Muscle layer of colon (tissue), 2 donors: Measurements from ENCODE around the gene ACSS3.

Experiments
- H3K27ac ChIP-seq: one replicate; pipeline ENCODE4 v1.7.0; 2013; ENCODE audit warnings: low read depth, mild to moderate bottlenecking, low read length, moderate library complexity
- H3K27me3 ChIP-seq, 2 donors: one replicate each; pipeline ENCODE4 v1.7.0; 2013; ENCODE audit warnings: low read length in 2 of 2, mild to moderate bottlenecking in 2 of 2; ENCODE audit not compliant: insufficient read depth in 2 of 2, control insufficient read depth in 1 of 2
- H3K36me3 ChIP-seq: one replicate; pipeline ENCODE4 v1.7.0; 2013; ENCODE audit warnings: mild to moderate bottlenecking, low read length; ENCODE audit not compliant: insufficient read depth
- H3K4me1 ChIP-seq: one replicate; pipeline ENCODE4 v1.7.0; 2013; ENCODE audit warnings: mild to moderate bottlenecking, low read length; ENCODE audit not compliant: insufficient read depth
- H3K4me3 ChIP-seq, 2 donors: one replicate each; pipeline ENCODE4 v1.7.0; 2013; ENCODE audit warnings: low read length in 2 of 2, low read depth in 1 of 2, mild to moderate bottlenecking in 1 of 2, moderate library complexity in 1 of 2
- H3K9ac ChIP-seq: one replicate; pipeline ENCODE4 v1.7.0; 2013; ENCODE audit warnings: low read length
- H3K9me3 ChIP-seq: one replicate; pipeline ENCODE4 v1.7.0; 2013; ENCODE audit warnings: mild to moderate bottlenecking, low read length
- donor health status: abdominal sarcoma.
- donor health status: Adenocarcinoma of cecum.

The ACSS3 gene

GRCh38 chr12:81080431-81080983 is 2.6 kb downstream of the ACSS3 start:
- H3K36me3 ChIP-seq: no peaks in the 10 kb centered on the region
- no peak overlapping the region for H3K27ac ChIP-seq
- no peak overlapping the region for H3K9ac ChIP-seq

GRCh38 chr12:81081726-81082125 is 3.8 kb downstream of the ACSS3 start:
- H3K4me1 ChIP-seq: no peaks in the 10 kb centered on the region
- no peak overlapping the region for H3K4me3 ChIP-seq
- peaks cover 0 to 10% of the 10 kb centered on the region in 2 donors for H3K27me3 ChIP-seq
- H3K9ac ChIP-seq: no peak overlapping the region
- H3K36me3 ChIP-seq: no peaks in the 10 kb centered on the region
- H3K9me3 ChIP-seq: no peaks in the 10 kb centered on the region
- no peak overlapping the region for H3K27ac ChIP-seq

More at GRCh38 chr12:81080431-81080983, 2.6 kb downstream of the ACSS3 start:
- no peak overlapping the region for H3K4me3 ChIP-seq
- H3K9me3 ChIP-seq: no peaks in the 10 kb centered on the region
- peaks cover 0 to 10% of the 10 kb centered on the region in 2 donors for H3K27me3 ChIP-seq
- H3K4me1 ChIP-seq: no peaks in the 10 kb centered on the region

DNA sequence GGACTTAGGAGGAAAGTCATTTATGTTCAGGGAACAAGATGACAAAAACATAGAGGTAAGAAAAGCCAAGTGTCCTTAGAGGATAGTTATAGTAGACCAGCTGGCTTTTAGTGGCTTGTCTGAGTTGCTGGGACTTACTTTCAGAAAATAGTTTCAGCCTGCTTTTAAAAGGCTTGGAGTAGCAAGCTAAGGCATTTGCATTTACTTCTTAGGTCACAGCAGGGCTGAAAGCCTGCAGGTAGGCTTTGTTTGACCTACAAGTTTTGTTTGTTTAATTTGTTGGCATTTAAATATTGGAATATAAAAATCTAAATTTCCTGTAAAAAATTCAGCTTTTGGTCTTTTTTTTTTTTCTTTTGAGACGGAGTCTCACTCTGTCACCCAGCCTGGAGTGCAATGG is 5.1 kb downstream of the ACSS3 start:
- no peak overlapping the region for H3K9ac ChIP-seq
- H3K9me3 ChIP-seq: no peaks in the 10 kb centered on the region
- H3K36me3 ChIP-seq: no peaks in the 10 kb centered on the region
- H3K27ac ChIP-seq: no peak overlapping the region
- H3K4me3 ChIP-seq: no peak overlapping the region
- H3K27me3 ChIP-seq: peaks cover 0 to 2% of the 10 kb centered on the region in 2 donors
- no peaks in the 10 kb centered on the region for H3K4me1 ChIP-seq

- no peak overlapping the region for H3K9ac ChIP-seq
- no peak overlapping the region for H3K27ac ChIP-seq
- no peaks in the 10 kb centered on the region for H3K9me3 ChIP-seq
- no peaks in the 10 kb centered on the region for H3K27me3 ChIP-seq
- H3K36me3 ChIP-seq: no peaks in the 10 kb centered on the region
- H3K4me3 ChIP-seq: no peak overlapping the region
- no peaks in the 10 kb centered on the region for H3K4me1 ChIP-seq
Measured at GRCh38 chr12:81083906-81084513, 6.1 kb downstream of the ACSS3 start.

DNA sequence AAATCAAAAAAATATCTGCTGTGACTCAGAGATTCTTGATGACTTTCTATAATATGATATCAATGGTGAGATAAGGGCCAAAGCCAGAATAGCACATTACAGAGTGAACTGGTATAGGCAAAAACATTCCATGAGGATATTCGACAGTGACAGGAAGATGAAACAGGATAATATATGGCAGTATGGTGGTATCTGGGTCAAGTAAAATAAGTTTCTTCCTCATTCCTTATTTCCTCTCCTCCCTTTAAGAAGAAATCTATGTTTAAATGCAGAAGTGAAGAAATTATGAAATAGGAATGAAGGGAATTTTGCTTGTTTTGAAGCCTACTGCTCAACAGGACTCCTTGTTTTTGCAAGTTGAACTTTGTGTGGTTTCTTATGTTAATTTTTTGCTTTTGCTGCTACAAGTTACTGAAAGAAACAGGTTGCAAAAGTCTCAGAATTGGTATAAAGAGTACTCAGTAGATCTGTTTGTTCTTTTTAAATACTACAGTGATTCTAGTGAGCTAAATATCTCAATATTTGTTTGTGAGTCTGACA is 7.0 kb downstream of the ACSS3 start:
- no peak overlapping the region for H3K4me3 ChIP-seq
- no peaks in the 10 kb centered on the region for H3K27me3 ChIP-seq
- no peak overlapping the region for H3K9ac ChIP-seq
- H3K36me3 ChIP-seq: no peaks in the 10 kb centered on the region
- H3K27ac ChIP-seq: no peak overlapping the region
- no peaks in the 10 kb centered on the region for H3K4me1 ChIP-seq
- H3K9me3 ChIP-seq: no peaks in the 10 kb centered on the region

GRCh38 chr12:81085832-81086231 is 8.0 kb downstream of the ACSS3 start:
- Histone ChIP-seq H3K4me1 (no peaks in the 10 kb centered on the region), H3K27me3 (no peaks in the 10 kb centered on the region), H3K9ac (no peak overlapping the region), H3K4me3 (no peak overlapping the region), H3K9me3 (no peaks in the 10 kb centered on the region), H3K27ac (no peak overlapping the region), H3K36me3 (no peaks in the 10 kb centered on the region)

DNA sequence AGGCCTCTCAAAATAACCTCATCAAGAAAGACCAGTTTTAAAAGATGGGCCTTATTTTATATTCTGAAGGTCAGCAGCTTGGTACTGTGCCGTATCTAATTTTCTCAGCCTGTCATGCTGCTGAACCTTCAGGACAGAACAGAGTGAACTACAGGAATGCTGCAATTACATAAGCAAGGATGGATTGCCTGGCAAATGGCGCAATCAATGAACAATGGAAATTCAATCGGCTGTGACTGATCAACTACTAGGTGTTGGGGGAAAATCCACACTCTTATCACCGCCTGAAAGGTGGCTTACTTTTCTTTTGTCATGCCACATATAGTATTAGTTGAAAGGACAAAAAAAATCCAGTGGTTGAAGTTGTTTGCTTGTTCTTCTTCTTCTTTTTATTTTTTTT is 8.5 kb downstream of the ACSS3 start:
- no peaks in the 10 kb centered on the region for H3K4me1 ChIP-seq
- no peaks in the 10 kb centered on the region for H3K36me3 ChIP-seq
- H3K9ac ChIP-seq: no peak overlapping the region
- H3K27ac ChIP-seq: no peak overlapping the region
- H3K4me3 ChIP-seq: no peak overlapping the region
- H3K9me3 ChIP-seq: no peaks in the 10 kb centered on the region
- no peaks in the 10 kb centered on the region for H3K27me3 ChIP-seq

DNA sequence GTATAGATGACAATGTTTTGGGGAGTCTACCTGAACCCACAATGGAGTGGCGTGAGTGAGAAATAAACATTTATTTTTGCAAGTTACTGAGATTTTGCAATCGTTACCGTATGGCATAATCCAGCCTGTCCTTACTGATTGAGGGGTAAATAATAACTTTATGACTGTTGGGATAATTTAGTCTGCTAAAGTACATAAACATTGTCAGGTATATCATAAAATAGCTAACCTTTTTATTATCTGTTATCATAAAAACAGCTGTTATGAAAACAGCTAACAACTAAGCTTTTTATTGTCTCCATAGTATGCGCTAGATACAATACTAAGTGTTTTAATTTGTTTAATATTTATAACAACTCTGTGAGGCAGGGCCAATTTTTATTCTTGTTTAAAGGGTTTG is 10.3 kb downstream of the ACSS3 start:
- no peak overlapping the region for H3K4me3 ChIP-seq
- H3K27ac ChIP-seq: no peak overlapping the region
- no peaks in the 10 kb centered on the region for H3K36me3 ChIP-seq
- no peaks in the 10 kb centered on the region for H3K9me3 ChIP-seq
- no peak overlapping the region for H3K9ac ChIP-seq
- no peaks in the 10 kb centered on the region for H3K27me3 ChIP-seq
- no peaks in the 10 kb centered on the region for H3K4me1 ChIP-seq

DNA sequence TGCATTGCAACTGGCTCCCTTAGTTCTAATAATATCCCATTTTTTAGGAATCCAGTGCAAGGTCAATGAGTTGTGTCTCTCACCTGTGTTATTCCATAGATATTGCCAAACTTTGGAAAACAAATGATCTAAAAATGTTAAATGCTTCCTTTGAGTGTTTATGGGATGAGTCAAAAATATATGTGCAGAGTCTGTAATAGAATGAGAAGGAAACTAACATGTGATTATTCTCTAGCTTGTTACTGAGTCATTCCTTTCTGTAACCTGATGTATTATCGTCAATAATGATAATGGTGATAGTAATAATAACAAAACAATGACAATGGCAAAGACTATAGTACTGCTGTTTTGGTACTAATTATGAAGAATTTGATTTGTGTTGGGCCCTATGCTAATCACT is 11.5 kb downstream of the ACSS3 start:
- no peaks in the 10 kb centered on the region for H3K9me3 ChIP-seq
- no peaks in the 10 kb centered on the region for H3K4me1 ChIP-seq
- no peak overlapping the region for H3K9ac ChIP-seq
- H3K36me3 ChIP-seq: no peaks in the 10 kb centered on the region
- no peak overlapping the region for H3K27ac ChIP-seq
- H3K4me3 ChIP-seq: no peak overlapping the region
- no peaks in the 10 kb centered on the region for H3K27me3 ChIP-seq

GRCh38 chr12:81092053-81092452 is 14.2 kb downstream of the ACSS3 start:
- Histone ChIP-seq H3K4me3 (no peak overlapping the region), H3K36me3 (no peaks in the 10 kb centered on the region), H3K9ac (no peak overlapping the region), H3K27me3 (no peaks in the 10 kb centered on the region), H3K4me1 (no peaks in the 10 kb centered on the region), H3K9me3 (no peaks in the 10 kb centered on the region), H3K27ac (no peak overlapping the region)

DNA sequence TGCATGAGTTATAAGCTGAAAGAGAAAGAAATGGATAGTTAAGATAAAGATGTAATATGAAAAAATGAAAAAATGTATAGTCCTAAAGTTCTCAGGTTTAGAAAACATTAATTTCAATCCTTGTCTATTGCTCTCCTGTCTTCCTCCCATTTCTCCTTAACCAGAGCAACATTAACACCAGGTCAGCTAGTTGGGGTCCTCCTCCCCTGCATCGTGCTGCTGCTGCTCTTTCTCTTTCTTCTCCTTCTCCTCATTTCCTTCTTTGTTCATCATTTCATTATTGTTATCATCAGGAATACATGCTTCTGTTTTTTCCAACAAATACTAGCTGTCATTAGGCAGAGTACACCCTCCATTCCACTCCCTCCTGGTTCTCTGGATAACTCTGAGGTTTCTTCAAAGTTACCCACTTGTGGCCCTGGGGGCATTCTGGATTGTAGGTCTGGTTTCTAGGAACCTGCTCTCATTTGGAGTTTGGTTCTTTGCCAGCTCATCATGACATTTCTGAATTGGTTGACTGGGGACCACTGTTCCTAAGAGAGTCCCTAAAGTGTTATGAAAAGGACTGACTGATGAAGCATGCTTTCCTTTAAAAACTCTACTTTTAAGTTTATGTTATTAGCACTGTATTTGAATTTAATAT is 17.0 kb downstream of the ACSS3 start:
- H3K9ac ChIP-seq: no peak overlapping the region
- no peak overlapping the region for H3K27ac ChIP-seq
- no peaks in the 10 kb centered on the region for H3K27me3 ChIP-seq
- H3K4me1 ChIP-seq: no peaks in the 10 kb centered on the region
- no peak overlapping the region for H3K4me3 ChIP-seq
- H3K9me3 ChIP-seq: no peaks in the 10 kb centered on the region
- no peaks in the 10 kb centered on the region for H3K36me3 ChIP-seq
